K562 (cell line): ENCODE results near the gene GTPBP6. TPM values are rescaled to one million over a fixed set of nuclear protein-coding genes. Genes with fewer than 3 reads are reported as not detected.
A peak's percentile ranks its signal among the peaks of the same experiment; 100 is the strongest.

Source experiments
- E2F6 ChIP-seq, 2 experiments: IDR thresholded peaks; 2 replicates each; pipeline ENCODE4 v1.6.1; 2011; ENCODE audit warnings: borderline replicate concordance in 1 of 2, control low read depth in 1 of 2, low read depth in 1 of 2, low read length in 1 of 2, mild to moderate bottlenecking in 1 of 2, mixed read lengths in 1 of 2, moderate library complexity in 1 of 2; ENCODE audit not compliant: insufficient read depth in 1 of 2, insufficient read length in 1 of 2, poor library complexity in 1 of 2, severe bottlenecking in 1 of 2; ENCODE audit errors: extremely low read depth in 1 of 2
- ELK3 ChIP-seq: fragments of 450-650 bp; formaldehyde crosslinking; IDR thresholded peaks from 2 replicates; pipeline ENCODE4 v1.4.0; 2020; ENCODE audit warnings: mild to moderate bottlenecking
- EP400 ChIP-seq: fragments of 450-650 bp; IDR thresholded peaks from 2 replicates; pipeline ENCODE4 v1.6.1; 2017; ENCODE audit warnings: antibody characterized with exemption, mild to moderate bottlenecking, moderate library complexity
- FOXO4 ChIP-seq: fragments of 450-650 bp; formaldehyde crosslinking; IDR thresholded peaks from 2 replicates; pipeline ENCODE4 v1.4.0; 2020; ENCODE audit warnings: mild to moderate bottlenecking, moderate library complexity
- GABPB2 ChIP-seq: fragments of 250-450 bp; sonication (Bioruptor Pico); conservative IDR thresholded peaks from 2 replicates; pipeline ENCODE4 v1.5.1; 2021; ENCODE audit warnings: mild to moderate bottlenecking
- HNRNPK ChIP-seq: fragments of 200-400 bp; formaldehyde crosslinking; IDR thresholded peaks from one replicate; pipeline ENCODE4 v1.6.1; 2018; ENCODE audit warnings: mild to moderate bottlenecking, low read depth, low read length; ENCODE audit not compliant: poor library complexity, severe bottlenecking
- HNRNPLL ChIP-seq: fragments of 200-400 bp; formaldehyde crosslinking; IDR thresholded peaks from 2 replicates; pipeline ENCODE4 v1.6.1; 2017; ENCODE audit warnings: low read length, low read depth, mild to moderate bottlenecking; ENCODE audit not compliant: poor library complexity, severe bottlenecking
- KLF1 ChIP-seq: fragments of 450-650 bp; IDR thresholded peaks from 2 replicates; pipeline ENCODE4 v1.6.1; 2016; ENCODE audit warnings: missing genetic modification characterization, missing compliant biosample characterization
- KLF10 ChIP-seq: fragments of 250-450 bp; sonication (Bioruptor Pico); IDR thresholded peaks from 2 replicates; pipeline ENCODE4 v1.6.1; 2021; ENCODE audit warnings: matching md5 sums
- MTF1 ChIP-seq: fragments of 250-450 bp; sonication (Bioruptor Pico); IDR thresholded peaks from 2 replicates; pipeline ENCODE4 v1.9.0; 2021; ENCODE audit warnings: moderate library complexity, mild to moderate bottlenecking, inconsistent platforms, borderline replicate concordance
- MYC ChIP-seq, 2 experiments: fragments of 250-450 bp in 1 of 2; sonication (Bioruptor Pico) in 1 of 2; IDR thresholded peaks; 2 replicates each; pipeline versions ENCODE4 v1.5.1 to v1.6.1; 2012 to 2021; ENCODE audit warnings: low read depth in 2 of 2, borderline replicate concordance in 1 of 2, improper control_type of control experiment in 1 of 2, low read length in 1 of 2, mild to moderate bottlenecking in 1 of 2, moderate library complexity in 1 of 2
- NR0B1 ChIP-seq: fragments of 450-650 bp; IDR thresholded peaks from one replicate; pipeline ENCODE4 v1.6.1; 2018; ENCODE audit warnings: mild to moderate bottlenecking, moderate library complexity; ENCODE audit not compliant: partially characterized antibody
- OTX1 ChIP-seq: fragments of 450-650 bp; formaldehyde crosslinking; IDR thresholded peaks from 2 replicates; pipeline ENCODE4 v1.4.0; 2022; ENCODE audit warnings: mild to moderate bottlenecking
- RBM15 ChIP-seq: fragments of 200-400 bp; formaldehyde crosslinking; IDR thresholded peaks from 2 replicates; pipeline ENCODE4 v1.6.1; 2018; ENCODE audit warnings: mild to moderate bottlenecking, low read length, moderate library complexity; ENCODE audit not compliant: insufficient read depth
- RHOXF2B ChIP-seq: fragments of 250-450 bp; sonication (Bioruptor Pico); conservative IDR thresholded peaks from 2 replicates; pipeline ENCODE4 v1.5.1; 2021
- SP2 ChIP-seq: IDR thresholded peaks from 2 replicates; pipeline ENCODE4 v1.6.1; 2011; ENCODE audit warnings: mild to moderate bottlenecking, low read depth, low read length, moderate library complexity; ENCODE audit not compliant: poor library complexity, severe bottlenecking; ENCODE audit errors: extremely low read depth
- TCFL5 ChIP-seq: fragments of 250-450 bp; sonication (Bioruptor Pico); conservative IDR thresholded peaks from 2 replicates; pipeline ENCODE4 v1.6.1; 2021; ENCODE audit warnings: mild to moderate bottlenecking, moderate library complexity, matching md5 sums
- ZBTB1 ChIP-seq: sonication (generic); formaldehyde crosslinking; IDR thresholded peaks from 2 replicates; pipeline ENCODE4 v1.8.1; 2023; ENCODE audit warnings: missing genetic modification reagents, low read depth, mild to moderate bottlenecking, borderline replicate concordance
- ZC3H11A ChIP-seq: IDR thresholded peaks from 2 replicates; pipeline ENCODE4 v1.6.1; 2012; ENCODE audit warnings: low read depth, low read length, improper control_type of control experiment
- ZKSCAN3 ChIP-seq: fragments of 250-450 bp; sonication (Bioruptor Pico); IDR thresholded peaks from 2 replicates; pipeline ENCODE4 v1.4.0; 2020
- ZNF551 ChIP-seq: fragments of 250-450 bp; sonication (Bioruptor Pico); IDR thresholded peaks from 2 replicates; pipeline ENCODE4 v1.5.0; 2021; ENCODE audit warnings: mild to moderate bottlenecking, moderate library complexity
- polyA plus RNA-seq, 8 experiments: library from polyadenylated mRNA; depleted of rRNA in 4 of 8; stranded (reverse) in 5 of 8; unstranded in 3 of 8; fragments of >200 nt; fragmentation: Nextera tagmentation in 2 of 8; fragmentation: Illumina TruSeq in 1 of 8; extraction: Ambion mirVana in 2 of 8; extraction: Trizol in 1 of 8; gene quantifications; 2 replicates each; pipeline versions ENCODE4 v1.2.1 to v1.2.3, GENCODE V29; 2011 to 2014; ENCODE audit warnings: inconsistent platforms in 1 of 8, missing spikeins in 1 of 8
- total RNA-seq, 7 experiments: library from RNA; depleted of rRNA in 6 of 7; stranded (reverse); fragments of >200 nt in 6 of 7; fragmentation: Illumina TruSeq in 2 of 7; extraction: Trizol in 2 of 7; gene quantifications; 2 replicates each; pipeline versions ENCODE4 v1.2.1 to v1.2.3, GENCODE V29; 2011 to 2021; ENCODE audit warnings: low replicate concordance in 1 of 7

Gene GTPBP6
- total and polyA plus RNA-seq, 9 of the 15 experiments (the other 6 are each of a cell fraction or from before 2014, with no cell fraction given): 0.24 to 35.2 (median 8.0) TPM

- TF ChIP-seq FOXO4 (no peak), ZC3H11A (no peak), GABPB2 (CRISPR knock-in tag) (no peak), KLF1 (tag) (no peak), TCFL5 (CRISPR knock-in tag) (no peak), E2F6 (IDR thresholded peaks at IDR 0.05; ENCODE audit: borderline replicate concordance in 1 of 2, extremely low read depth in 1 of 2, insufficient read depth in 1 of 2, insufficient read length in 1 of 2, low read depth in 1 of 2, low read length in 1 of 2, poor library complexity in 1 of 2, severe bottlenecking in 1 of 2) (peak in 1 of 2 experiments; percentile 51), ZKSCAN3 (no peak), EP400 (peak; percentile 47; the same call in 1 of the 2 replicates), SP2 (peak; percentile 68), HNRNPLL (no peak), MTF1 (CRISPR knock-in tag) (no peak), RHOXF2B (CRISPR knock-in tag) (no peak), HNRNPK (no peak), ELK3 (CRISPR knock-in tag) (no peak), ZBTB1 (CRISPR knock-in tag) (no peak), RBM15 (no peak), NR0B1 (no peak), MYC (IDR thresholded peaks at IDR 0.05; ENCODE audit: low read depth, low read length) (no peak), MYC (CRISPR knock-in tag; IDR thresholded peaks at IDR 0.05; ENCODE audit: borderline replicate concordance, low read depth) (no peak), OTX1 (CRISPR knock-in tag) (no peak), ZNF551 (CRISPR knock-in tag) (no peak), KLF10 (no peak)
Observed at GRCh38 chrX:318068-318738, 393 bp downstream of the GTPBP6 start (continued).
